Measurements from ENCODE around the gene CPE.
"Not testable (repeated sequence)": the region's sequence is repeated elsewhere in the genome, so short reads cannot be mapped to it uniquely, and the experiment has no call there.

The CPE gene

GRCh38 chr4:165472943-165473676 is 94.3 kb downstream of the CPE start:
- DNase-seq: no peak

DNA sequence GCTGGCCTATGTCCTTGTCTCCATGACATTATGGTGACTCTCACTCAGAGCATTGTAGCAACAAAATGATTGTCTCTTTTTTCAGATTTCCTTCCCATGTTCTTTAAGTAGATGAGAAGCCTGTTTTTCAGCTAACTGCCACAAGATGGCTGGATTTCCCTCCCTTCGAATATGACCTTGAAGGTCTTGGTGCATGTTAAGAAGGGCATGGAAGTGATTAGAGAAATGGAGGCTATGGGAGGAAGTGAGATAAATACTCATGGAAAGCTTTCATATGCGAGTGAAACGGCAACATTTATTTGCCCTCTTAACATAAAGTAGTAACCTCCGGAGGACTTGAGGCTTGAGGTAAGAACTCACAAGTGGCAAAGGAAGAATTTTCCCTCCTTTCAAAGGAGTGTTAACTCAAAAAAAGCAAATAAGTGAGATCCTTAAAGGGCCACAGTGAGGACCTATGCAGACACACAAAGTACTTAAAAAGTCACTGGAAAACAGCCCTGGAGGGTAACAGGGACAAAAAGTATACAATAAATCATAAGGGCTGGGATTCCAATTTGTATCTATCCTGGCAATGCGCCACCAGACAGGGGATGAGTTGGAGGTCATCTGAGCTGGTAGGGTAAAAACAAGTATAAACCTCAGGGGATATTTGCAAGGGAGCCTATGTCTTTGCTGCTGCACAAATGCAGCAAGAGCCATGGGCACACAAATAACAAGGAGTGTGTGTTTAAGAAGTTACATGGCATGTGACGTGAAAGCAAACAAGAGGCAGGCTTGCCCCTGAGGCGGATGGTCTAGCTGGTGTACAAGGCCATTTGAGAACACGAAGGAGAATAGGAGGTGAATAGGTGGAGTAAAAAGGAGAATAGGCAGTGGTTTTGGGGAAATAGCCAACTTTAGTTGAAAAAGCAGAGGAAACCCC is 96.2 kb downstream of the CPE start:
- DNase-seq: no peak

DNA sequence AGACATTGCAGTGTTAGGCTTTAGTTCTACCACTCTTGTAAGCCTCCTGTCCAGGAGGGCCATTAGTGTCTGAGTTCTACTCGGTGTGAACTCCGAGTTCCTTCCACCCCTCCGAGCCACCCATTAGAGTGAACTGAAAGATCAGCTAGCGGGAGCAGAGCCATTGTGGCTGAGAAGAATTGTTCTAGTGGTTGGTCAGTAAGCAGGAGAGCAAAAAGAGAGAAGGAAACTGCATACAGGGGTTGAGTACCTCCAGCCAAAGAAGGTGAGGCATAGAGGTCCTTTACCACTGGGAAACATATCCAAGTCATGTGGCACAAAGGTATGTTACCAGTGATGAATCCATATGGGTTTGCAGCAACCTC is 96.9 kb downstream of the CPE start:
- no peak for DNase-seq

- DNase-seq: no peak
Measured at GRCh38 chr4:165476214-165477098, 97.6 kb downstream of the CPE start.

- DNase-seq: no peak
Measured at GRCh38 chr4:165477799-165478198, 99.0 kb downstream of the CPE start.

GRCh38 chr4:165478260-165478659 is 99.5 kb downstream of the CPE start:
- DNase-seq: no peak

- no peak for DNase-seq
Measured at GRCh38 chr4:165481053-165481835, 102.4 kb downstream of the CPE start.

- DNase-seq: peak; percentile 24 to 77
Measured at GRCh38 chr4:165489786-165490185, 111.0 kb downstream of the CPE start.

GRCh38 chr4:165492583-165492982 is 113.8 kb downstream of the CPE start:
- not testable (repeated sequence) for DNase-seq

GRCh38 chr4:165493359-165493758 is 114.6 kb downstream of the CPE start:
- DNase-seq: no peak

- DNase-seq: no peak
Measured at GRCh38 chr4:165502916-165503907, 124.4 kb downstream of the CPE start.

DNA sequence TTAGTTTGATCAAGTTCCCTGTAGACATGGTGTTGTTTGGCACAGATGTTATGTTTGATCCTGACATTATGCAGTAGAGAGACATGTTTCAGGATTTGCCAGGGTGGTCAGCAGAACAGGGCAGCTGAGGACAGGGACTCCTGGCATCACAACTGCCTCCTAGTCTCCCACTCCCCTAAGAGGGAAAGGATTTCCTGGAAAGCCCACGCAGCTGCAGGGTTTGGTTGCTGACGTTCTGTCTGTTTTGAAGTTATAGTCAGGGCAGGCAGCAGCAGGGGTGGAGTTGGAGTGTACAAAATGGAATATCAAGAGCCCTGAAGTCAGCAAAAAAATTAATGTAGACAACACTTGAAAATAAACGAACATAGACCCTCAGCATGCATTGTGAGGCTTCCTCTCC is 125.4 kb downstream of the CPE start:
- no peak for DNase-seq

DNA sequence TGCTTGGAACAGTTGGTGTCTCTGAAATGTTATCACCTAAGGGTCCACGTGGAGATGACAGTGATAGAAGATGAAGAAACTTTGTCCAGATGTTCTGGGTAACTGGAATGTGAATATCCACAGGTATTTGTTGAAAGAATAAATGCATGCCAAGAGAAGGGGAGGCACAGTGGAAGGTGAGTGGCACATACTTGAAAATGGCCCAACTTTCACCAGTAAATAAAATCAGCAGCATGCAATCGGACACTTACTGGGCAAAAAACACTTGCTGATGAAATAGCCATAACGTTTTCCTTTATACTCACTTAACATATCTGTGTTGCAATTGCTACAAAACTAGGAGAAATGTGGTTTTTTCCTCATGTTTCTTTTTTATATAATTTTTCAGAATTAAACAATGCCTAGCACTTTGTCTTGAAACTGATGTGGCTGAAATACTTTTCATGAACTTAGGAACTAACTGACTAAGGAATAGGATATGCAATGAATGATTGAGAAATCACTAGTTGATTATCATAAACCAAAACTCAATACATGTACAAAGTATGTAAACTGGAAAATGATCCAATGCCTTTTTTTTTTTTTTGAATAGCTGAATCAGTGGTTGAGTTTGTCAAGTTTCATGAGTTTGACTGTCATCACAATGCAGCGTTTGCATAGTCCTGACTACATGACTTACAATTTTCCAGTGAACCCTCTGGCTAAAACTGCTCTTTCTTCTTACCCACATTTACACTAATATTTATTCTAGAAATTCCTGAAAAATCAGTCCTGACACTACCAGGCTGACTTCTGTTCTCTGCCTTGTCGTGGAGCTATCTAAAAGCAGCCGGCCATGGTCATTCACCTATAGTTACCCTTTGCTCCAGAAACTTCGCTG is 127.4 kb downstream of the CPE start:
- no peak for DNase-seq

- no peak for DNase-seq
Measured at GRCh38 chr4:165506849-165507248, 128.0 kb downstream of the CPE start.

DNA sequence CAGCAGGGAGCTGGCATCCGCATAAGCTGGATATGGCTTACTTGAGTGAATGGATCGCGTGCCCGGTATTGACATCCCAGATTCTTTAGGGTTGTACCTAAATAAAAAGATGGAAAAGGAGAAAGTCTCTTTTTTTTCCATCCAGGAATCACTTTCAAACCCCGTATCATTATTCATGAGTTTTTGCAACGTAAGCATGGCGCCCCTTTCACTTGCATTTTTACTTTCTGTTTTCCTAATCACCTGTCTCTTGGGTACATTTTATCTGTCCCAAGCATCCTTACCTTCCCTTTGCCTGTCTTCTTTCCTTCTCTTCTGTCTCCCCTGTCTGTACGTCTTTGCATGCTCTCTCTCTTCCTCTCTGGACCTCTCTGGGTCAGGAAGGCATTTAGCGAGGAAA is 128.6 kb downstream of the CPE start:
- DNase-seq: no peak

DNA sequence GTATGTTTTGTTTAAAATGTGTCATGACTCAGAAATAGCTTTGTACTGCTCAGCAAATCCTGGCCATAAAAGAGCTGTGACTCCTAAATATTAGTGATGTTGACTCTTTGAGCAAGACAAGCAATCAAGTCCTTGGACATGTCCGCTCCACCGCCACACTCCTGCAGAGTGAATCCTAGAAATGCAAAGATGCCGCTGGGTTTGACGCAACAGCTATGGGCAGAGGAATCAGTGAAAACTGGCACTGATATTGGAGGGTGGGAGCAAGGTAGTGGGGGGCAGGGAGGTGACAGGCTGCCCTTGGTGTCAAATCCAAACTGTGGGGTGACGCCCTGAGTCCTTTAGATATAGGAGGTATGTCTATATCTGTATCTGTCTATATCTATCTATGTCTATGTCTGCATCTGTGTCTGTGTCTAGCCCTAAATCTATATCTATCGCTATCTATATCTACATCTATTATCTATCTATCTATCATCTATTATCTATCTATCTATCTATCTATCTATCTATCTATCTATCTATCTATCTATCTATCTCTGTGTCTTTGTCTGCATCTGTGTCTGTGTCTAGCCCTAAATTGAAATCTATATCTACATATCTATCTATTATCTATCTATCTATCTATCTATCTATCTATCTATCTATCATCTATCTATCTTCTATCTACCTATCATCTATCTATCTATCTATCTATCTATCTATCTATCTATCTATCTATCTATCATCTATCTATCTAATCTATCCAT is 129.7 kb downstream of the CPE start:
- no peak for DNase-seq

- DNase-seq: peak in 1 of 2 experiments; percentile 10
Measured at GRCh38 chr4:165512424-165512823, 133.6 kb downstream of the CPE start.

GRCh38 chr4:165514739-165515138 is 135.9 kb downstream of the CPE start:
- no peak for DNase-seq

DNA sequence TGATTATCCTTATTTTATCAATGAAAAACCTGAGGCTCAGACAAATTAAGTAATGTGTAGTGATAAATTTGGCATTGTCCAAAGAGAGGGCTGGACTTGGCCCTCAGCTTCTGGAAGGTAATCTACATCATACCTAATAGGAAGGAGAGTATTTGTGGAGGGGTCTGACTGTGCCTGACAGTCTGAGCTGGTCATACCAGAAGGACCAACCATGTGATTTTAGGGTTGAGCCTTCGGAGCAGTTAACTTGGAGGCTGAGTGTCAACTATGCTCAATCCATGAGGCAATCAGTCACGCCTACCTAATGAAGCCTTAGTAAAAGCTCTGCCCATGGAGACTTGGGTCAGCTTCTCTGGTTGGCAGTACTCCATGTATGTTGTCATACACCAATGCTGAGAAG is 136.4 kb downstream of the CPE start:
- no peak for DNase-seq

Measured in NCI-H2081 (cell line).